Neutrophil (primary cell): ENCODE data around the gene EDIL3.

Experiments used
- H3K27ac ChIP-seq: fragments of 200-600 bp; sonication (generic); 2 replicates; pipeline ENCODE4 v1.5.1; 2016; ENCODE audit warnings: mild to moderate bottlenecking, moderate library complexity
- H3K27me3 ChIP-seq: fragments of 200-600 bp; sonication (generic); 2 replicates; pipeline ENCODE4 v1.6.0; 2016; ENCODE audit warnings: mild to moderate bottlenecking
- H3K36me3 ChIP-seq: fragments of 200-600 bp; sonication (generic); 2 replicates; pipeline ENCODE4 v1.5.1; 2017
- H3K4me1 ChIP-seq, 2 experiments: fragments of 200-600 bp in 1 of 2; sonication (generic) in 1 of 2; 1 replicate in 1 of 2; 2 replicates in 1 of 2; pipeline versions ENCODE4 v1.5.1 to v1.6.1; 2013 to 2016; ENCODE audit warnings: low read depth in 1 of 2, low read length in 1 of 2, mild to moderate bottlenecking in 1 of 2, moderate library complexity in 1 of 2; ENCODE audit not compliant: control insufficient read depth in 1 of 2, insufficient read depth in 1 of 2
- H3K4me3 ChIP-seq, 2 experiments: fragments of 200-600 bp in 1 of 2; sonication (generic) in 1 of 2; 1 replicate in 1 of 2; 2 replicates in 1 of 2; pipeline ENCODE4 v1.5.1; 2013 to 2016; ENCODE audit warnings: low read depth in 1 of 2, low read length in 1 of 2, mild to moderate bottlenecking in 1 of 2, moderate library complexity in 1 of 2
- H3K9me3 ChIP-seq: fragments of 200-600 bp; sonication (generic); 2 replicates; pipeline ENCODE4 v1.5.1; 2016
- TF ChIP-seq, protein P1 (sequence below): fragments of 200-600 bp; sonication (generic); IDR thresholded peaks from 2 replicates; pipeline ENCODE4 v1.5.1; 2016; ENCODE audit warnings: antibody characterized with exemption

Gene EDIL3

DNA sequence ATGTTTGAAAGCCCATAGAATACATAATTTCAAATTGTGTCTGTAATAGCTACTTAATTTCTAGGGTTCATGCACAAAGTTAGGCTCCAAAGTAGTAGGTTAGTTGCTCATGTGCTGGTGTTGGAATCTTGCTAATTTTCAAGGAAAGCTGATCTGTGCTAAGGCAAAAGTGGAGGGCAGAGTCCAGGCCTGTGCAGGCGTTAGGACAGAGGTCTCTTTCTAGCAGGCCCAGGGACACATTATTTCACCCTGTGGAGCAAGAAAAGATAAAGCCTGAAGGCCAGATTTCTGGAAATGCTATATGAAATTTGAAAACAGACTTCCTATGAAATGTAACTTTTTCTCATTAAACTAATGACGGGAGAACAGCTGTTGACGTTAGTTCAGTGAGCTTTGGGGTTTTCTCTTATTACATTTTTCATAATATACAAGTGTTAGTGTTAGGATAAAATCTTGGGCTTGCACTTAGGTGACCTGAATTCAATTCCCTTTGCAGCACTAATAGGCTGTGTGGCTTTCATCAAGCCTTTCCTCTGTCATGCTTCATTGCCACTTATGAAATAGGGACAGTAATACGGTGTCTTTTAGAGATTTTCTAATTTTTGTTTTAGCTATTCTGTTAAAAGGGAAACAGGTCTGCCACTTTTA lies 467.3 kb downstream of the EDIL3 start:
- H3K4me1 ChIP-seq: no peaks in the 10 kb centered on the region
- TF ChIP-seq, protein P1, sequence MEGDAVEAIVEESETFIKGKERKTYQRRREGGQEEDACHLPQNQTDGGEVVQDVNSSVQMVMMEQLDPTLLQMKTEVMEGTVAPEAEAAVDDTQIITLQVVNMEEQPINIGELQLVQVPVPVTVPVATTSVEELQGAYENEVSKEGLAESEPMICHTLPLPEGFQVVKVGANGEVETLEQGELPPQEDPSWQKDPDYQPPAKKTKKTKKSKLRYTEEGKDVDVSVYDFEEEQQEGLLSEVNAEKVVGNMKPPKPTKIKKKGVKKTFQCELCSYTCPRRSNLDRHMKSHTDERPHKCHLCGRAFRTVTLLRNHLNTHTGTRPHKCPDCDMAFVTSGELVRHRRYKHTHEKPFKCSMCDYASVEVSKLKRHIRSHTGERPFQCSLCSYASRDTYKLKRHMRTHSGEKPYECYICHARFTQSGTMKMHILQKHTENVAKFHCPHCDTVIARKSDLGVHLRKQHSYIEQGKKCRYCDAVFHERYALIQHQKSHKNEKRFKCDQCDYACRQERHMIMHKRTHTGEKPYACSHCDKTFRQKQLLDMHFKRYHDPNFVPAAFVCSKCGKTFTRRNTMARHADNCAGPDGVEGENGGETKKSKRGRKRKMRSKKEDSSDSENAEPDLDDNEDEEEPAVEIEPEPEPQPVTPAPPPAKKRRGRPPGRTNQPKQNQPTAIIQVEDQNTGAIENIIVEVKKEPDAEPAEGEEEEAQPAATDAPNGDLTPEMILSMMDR: no peak
- H3K36me3 ChIP-seq: no peaks in the 10 kb centered on the region

DNA sequence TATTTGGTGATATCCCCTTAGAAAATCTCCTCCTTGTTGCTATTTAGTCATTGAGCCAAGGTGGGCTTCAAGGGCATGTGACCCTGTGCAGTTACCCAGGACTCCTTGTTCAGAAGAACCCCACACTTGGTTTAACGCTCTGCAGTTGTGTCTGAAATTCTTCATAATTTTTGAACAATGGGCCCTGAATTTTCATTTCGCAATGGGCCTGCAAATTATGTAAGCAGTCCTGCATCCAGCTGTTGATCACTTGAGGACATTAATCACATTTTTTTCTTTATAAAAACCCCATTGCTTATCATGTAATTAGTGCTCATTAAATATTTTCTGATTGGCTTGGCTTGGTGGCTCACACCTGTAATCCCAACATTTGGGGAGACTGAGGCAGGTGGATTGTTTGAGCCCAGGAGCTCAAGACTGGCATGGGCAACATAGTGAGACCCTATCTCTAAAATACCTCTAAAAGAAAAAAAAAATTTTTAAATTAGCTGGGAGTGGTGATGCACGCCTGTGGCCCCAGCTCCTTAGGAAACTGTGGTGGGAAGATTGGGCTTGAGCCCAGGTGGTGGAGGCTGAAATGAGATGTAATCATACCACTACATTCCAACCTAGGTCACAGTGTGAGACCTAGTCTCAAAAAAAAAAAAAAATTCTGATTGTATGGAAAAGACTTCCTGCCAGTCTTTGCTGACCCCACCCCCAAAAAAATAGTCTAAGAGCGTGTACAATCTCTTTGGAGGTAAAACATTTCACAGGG lies 469.8 kb downstream of the EDIL3 start:
- H3K4me3 ChIP-seq: no peak overlapping the region
- TF ChIP-seq, protein P1: no peak
- no peaks in the 10 kb centered on the region for H3K9me3 ChIP-seq
- no peaks in the 10 kb centered on the region for H3K4me1 ChIP-seq
- H3K27me3 ChIP-seq: no peaks in the 10 kb centered on the region
- H3K36me3 ChIP-seq: no peaks in the 10 kb centered on the region
- no peak overlapping the region for H3K27ac ChIP-seq

More for the DNA sequence above, 467.3 kb downstream of the EDIL3 start:
- Histone ChIP-seq H3K9me3 (no peaks in the 10 kb centered on the region), H3K27ac (no peak overlapping the region), H3K27me3 (no peaks in the 10 kb centered on the region), H3K4me3 (no peak overlapping the region)

DNA sequence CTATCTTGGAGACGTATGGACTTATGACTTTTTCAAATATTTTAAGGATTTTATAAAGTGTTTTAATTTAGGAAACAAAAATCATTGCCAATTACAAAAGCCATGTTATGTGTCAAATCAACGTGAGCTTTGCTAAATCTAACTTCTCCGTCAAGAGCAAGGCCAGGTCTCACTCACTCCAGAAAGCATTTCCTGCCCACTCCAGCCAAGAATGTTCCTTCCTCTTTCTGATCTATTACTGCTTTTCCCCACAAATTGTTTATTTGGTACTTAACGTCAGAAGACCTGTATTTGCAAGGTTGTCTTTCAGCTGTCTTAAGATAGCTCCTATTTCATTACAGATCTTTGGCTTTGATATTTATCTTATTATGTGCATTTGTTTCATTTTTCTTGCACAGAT lies 470.5 kb downstream of the EDIL3 start:
- Histone ChIP-seq H3K36me3 (no peaks in the 10 kb centered on the region), H3K4me3 (no peak overlapping the region), H3K27ac (no peak overlapping the region), H3K27me3 (no peaks in the 10 kb centered on the region), H3K4me1 (no peaks in the 10 kb centered on the region), H3K9me3 (no peaks in the 10 kb centered on the region)
- TF ChIP-seq, protein P1: no peak

DNA sequence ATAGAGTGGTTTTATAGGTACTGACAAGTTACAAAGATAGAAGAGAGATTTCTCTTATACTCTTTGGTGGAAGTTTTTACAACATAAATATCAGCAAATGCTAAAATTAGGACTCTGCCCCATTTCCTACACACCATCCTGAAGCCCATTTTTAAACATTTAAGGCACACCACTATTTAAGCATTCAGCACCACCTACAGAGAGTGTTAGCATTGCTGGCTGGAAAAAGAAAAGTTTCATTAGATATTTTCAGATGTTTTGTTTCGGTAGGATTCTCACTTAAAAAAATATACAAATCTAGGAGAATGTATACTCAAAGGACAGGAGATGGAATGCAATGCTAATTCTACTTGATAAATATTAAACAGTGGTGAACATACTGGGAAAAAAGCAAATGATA lies 471.1 kb downstream of the EDIL3 start:
- Histone ChIP-seq H3K36me3 (no peaks in the 10 kb centered on the region), H3K4me1 (no peaks in the 10 kb centered on the region), H3K9me3 (no peaks in the 10 kb centered on the region), H3K27me3 (no peaks in the 10 kb centered on the region), H3K4me3 (no peak overlapping the region), H3K27ac (no peak overlapping the region)
- TF ChIP-seq, protein P1: no peak

DNA sequence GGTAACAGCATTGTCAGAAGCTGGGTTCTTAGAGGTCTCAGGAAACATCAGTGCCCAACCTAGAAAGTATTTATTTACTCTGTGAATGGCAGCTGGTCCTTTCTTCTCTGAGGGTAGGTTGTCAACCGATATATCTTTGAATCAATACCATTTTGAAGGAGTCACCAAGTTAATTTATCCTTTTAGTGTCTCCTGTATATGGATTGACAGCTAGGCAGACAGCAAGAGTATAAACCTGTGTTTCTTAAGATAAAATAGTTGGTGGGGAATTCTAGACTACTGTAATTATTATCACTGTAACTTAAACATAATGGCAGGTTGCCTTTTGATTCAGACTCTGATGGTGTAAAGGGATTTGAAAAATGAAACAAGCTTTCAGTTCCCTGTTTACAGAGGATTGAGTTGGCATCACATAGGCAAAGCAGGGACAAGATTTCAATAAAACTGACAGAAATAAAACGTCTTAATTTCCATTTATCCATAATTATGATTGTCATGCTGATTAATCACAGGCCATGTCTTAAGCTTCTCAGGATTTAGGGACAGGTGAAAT lies 473.2 kb downstream of the EDIL3 start:
- Histone ChIP-seq H3K9me3 (no peaks in the 10 kb centered on the region), H3K27me3 (no peaks in the 10 kb centered on the region), H3K36me3 (no peaks in the 10 kb centered on the region), H3K4me1 (no peaks in the 10 kb centered on the region), H3K4me3 (no peak overlapping the region), H3K27ac (no peak overlapping the region)
- TF ChIP-seq, protein P1: no peak
